ENCODE results near the gene ARHGAP9.

DNA sequence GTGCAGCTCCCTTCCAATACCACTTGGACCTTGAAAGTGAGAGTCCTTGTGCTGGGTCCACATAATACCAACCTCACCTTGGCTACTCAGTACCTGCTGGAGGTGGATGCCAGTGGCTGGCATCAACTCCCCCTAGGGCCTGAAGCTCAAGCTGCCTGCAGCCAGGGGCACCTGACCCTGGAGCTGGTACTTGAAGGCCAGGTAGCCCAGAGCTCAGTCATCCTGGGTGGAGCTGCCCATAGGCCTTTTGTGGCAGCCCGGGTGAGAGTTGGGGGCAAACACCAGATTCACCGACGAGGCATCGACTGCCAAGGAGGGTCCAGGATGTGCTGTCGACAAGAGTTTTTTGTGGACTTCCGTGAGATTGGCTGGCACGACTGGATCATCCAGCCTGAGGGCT lies 30.3 kb downstream of the ARHGAP9 start:
- TF ChIP-seq CTCF (IDR thresholded peaks at IDR 0.05) (no peak), POLR2A (IDR thresholded peaks at IDR 0.05) (no peak)
